ENCODE results near the gene DNAJC5. TPM values are rescaled to one million over a fixed set of nuclear protein-coding genes. Genes with fewer than 3 reads are reported as not detected.

The DNAJC5 gene
- total and polyA plus RNA-seq, 9 of the 15 experiments (the other 6 are each of a cell fraction or from before 2014, with no cell fraction given), result 0.95 to 42.8 (median 23.4) TPM

DNA sequence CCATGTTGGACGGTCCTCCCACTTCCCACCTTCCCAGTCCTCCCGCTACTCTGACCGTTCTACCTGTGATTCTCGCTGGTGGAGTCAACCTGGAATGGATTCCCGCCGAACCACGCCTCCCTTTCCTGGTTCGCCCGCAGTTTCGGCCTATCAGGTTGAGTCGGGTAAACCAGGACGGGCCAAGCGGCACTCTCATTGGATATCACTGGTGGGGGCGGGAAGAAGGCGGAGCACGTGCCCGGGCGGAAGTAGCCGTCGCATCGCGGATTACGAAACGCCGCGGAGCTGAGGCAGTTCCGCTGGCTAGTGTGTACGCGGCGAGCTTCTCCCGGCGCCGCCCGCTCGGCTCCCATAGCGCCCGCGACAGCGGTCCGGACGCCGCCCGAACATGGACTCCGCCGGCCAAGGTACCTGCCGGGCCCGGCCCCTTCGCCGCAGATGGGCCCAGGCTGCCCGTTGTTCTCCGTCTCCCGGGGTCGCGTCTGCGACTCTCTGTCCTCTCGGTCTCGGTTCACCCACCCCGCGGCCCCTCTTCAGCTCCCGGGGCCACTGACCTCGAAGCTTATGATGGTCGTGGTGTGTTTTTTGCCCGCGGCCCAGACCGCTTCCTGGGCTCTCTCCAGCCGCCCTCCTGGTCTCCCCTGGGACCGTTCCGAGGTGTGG lies 29.8 kb upstream of the DNAJC5 start, which contains the start of gene TPD52L2 (continued):
- TF ChIP-seq, protein P1, sequence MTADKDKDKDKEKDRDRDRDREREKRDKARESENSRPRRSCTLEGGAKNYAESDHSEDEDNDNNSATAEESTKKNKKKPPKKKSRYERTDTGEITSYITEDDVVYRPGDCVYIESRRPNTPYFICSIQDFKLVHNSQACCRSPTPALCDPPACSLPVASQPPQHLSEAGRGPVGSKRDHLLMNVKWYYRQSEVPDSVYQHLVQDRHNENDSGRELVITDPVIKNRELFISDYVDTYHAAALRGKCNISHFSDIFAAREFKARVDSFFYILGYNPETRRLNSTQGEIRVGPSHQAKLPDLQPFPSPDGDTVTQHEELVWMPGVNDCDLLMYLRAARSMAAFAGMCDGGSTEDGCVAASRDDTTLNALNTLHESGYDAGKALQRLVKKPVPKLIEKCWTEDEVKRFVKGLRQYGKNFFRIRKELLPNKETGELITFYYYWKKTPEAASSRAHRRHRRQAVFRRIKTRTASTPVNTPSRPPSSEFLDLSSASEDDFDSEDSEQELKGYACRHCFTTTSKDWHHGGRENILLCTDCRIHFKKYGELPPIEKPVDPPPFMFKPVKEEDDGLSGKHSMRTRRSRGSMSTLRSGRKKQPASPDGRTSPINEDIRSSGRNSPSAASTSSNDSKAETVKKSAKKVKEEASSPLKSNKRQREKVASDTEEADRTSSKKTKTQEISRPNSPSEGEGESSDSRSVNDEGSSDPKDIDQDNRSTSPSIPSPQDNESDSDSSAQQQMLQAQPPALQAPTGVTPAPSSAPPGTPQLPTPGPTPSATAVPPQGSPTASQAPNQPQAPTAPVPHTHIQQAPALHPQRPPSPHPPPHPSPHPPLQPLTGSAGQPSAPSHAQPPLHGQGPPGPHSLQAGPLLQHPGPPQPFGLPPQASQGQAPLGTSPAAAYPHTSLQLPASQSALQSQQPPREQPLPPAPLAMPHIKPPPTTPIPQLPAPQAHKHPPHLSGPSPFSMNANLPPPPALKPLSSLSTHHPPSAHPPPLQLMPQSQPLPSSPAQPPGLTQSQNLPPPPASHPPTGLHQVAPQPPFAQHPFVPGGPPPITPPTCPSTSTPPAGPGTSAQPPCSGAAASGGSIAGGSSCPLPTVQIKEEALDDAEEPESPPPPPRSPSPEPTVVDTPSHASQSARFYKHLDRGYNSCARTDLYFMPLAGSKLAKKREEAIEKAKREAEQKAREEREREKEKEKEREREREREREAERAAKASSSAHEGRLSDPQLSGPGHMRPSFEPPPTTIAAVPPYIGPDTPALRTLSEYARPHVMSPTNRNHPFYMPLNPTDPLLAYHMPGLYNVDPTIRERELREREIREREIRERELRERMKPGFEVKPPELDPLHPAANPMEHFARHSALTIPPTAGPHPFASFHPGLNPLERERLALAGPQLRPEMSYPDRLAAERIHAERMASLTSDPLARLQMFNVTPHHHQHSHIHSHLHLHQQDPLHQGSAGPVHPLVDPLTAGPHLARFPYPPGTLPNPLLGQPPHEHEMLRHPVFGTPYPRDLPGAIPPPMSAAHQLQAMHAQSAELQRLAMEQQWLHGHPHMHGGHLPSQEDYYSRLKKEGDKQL (CRISPR knock-in tag; IDR thresholded peaks at IDR 0.05; ENCODE audit: borderline replicate concordance), result no peak
- TF ChIP-seq, protein P2, sequence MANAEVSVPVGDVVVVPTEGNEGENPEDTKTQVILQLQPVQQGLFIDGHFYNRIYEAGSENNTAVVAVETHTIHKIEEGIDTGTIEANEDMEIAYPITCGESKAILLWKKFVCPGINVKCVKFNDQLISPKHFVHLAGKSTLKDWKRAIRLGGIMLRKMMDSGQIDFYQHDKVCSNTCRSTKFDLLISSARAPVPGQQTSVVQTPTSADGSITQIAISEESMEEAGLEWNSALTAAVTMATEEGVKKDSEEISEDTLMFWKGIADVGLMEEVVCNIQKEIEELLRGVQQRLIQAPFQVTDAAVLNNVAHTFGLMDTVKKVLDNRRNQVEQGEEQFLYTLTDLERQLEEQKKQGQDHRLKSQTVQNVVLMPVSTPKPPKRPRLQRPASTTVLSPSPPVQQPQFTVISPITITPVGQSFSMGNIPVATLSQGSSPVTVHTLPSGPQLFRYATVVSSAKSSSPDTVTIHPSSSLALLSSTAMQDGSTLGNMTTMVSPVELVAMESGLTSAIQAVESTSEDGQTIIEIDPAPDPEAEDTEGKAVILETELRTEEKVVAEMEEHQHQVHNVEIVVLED (CRISPR knock-in tag; IDR thresholded peaks at IDR 0.05), result peak; percentile 61; the same call in 1 of the 2 replicates
- TF ChIP-seq, protein P3, sequence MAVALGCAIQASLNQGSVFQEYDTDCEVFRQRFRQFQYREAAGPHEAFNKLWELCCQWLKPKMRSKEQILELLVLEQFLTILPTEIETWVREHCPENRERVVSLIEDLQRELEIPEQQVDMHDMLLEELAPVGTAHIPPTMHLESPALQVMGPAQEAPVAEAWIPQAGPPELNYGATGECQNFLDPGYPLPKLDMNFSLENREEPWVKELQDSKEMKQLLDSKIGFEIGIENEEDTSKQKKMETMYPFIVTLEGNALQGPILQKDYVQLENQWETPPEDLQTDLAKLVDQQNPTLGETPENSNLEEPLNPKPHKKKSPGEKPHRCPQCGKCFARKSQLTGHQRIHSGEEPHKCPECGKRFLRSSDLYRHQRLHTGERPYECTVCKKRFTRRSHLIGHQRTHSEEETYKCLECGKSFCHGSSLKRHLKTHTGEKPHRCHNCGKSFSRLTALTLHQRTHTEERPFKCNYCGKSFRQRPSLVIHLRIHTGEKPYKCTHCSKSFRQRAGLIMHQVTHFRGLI (CRISPR knock-in tag; IDR thresholded peaks at IDR 0.05), result no peak
- TF ChIP-seq RAD51 (IDR thresholded peaks at IDR 0.05; ENCODE audit: borderline replicate concordance, low read depth) (peak; percentile 88), ETV1 (tag; conservative IDR thresholded peaks at IDR 0.05; ENCODE audit: low read depth) (peak; percentile 86), FOXK2 (conservative IDR thresholded peaks at IDR 0.05 in 1 of 2, IDR thresholded peaks at IDR 0.05 in 1 of 2; ENCODE audit: low read depth in 2 of 2) (peak; percentile 92 to 93), U2AF1 (optimal IDR thresholded peaks at IDR 0.05; ENCODE audit: low read depth, low read length) (no peak), HSF4 (CRISPR knock-in tag; IDR thresholded peaks at IDR 0.05; ENCODE audit: borderline replicate concordance) (no peak), MAFF (IDR thresholded peaks at IDR 0.05; ENCODE audit: low read length) (0 out of 2 replicates have a peak, but pooled peaks have one; percentile 17), EZH2 (IDR thresholded peaks at IDR 0.05; ENCODE audit: borderline replicate concordance, low read depth, low read length) (no peak), FOXA1 (IDR thresholded peaks at IDR 0.05; ENCODE audit: borderline replicate concordance) (no peak), ZNF12 (CRISPR knock-in tag; IDR thresholded peaks at IDR 0.05) (no peak), GATA2 (CRISPR knock-in tag; IDR thresholded peaks at IDR 0.05) (no peak), SIN3A (IDR thresholded peaks at IDR 0.05; ENCODE audit: borderline replicate concordance in 2 of 2, control insufficient read depth in 1 of 2, low read depth in 2 of 2, low read length in 2 of 2) (peak; percentile 34 to 94; a peak in 2 of 4 replicates), MYC (IDR thresholded peaks at IDR 0.05; ENCODE audit: low read depth, low read length) (peak; percentile 98), MYC (CRISPR knock-in tag; IDR thresholded peaks at IDR 0.05; ENCODE audit: borderline replicate concordance, low read depth) (no peak)
- TF ChIP-seq, protein P4, sequence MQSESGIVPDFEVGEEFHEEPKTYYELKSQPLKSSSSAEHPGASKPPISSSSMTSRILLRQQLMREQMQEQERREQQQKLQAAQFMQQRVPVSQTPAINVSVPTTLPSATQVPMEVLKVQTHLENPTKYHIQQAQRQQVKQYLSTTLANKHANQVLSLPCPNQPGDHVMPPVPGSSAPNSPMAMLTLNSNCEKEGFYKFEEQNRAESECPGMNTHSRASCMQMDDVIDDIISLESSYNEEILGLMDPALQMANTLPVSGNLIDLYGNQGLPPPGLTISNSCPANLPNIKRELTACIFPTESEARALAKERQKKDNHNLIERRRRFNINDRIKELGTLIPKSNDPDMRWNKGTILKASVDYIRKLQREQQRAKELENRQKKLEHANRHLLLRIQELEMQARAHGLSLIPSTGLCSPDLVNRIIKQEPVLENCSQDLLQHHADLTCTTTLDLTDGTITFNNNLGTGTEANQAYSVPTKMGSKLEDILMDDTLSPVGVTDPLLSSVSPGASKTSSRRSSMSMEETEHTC (IDR thresholded peaks at IDR 0.05), result peak; percentile 55; the same call in 1 of the 2 replicates
